ENCODE data around the gene SETDB2. TPM values are rescaled to one million over a fixed set of nuclear protein-coding genes. Genes with fewer than 3 reads are reported as not detected.

SETDB2 gene
- polyA plus RNA-seq, 4 donors, result 2.2 to 17.0 (median 3.8) TPM

DNA sequence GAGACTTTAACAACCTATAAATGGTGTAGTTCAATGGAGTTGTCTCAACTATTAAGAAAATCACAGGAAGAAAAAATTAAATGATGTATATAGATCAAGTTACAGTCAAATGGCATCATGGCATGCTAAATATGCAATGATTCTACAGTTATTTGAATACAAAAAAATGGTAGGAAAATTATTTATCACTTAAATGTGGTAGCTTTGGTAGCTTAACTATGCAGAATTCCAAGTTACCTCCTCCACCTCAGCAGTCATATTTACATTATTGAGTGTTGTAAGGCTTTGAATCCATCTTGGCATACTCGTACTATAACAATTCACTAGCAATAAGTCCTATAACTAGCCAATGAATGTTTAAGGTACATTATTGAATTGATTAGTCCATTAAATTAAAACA, 37.0 kb upstream of the SETDB2 start:
- 88 to 96% (median 93%) methylated on average over 1 of the region's 1 CpG for WGBS, 3 donors
- no peak for FAIRE-seq
- no peak overlapping the region for H3K4me3 ChIP-seq (ENCODE audit: low read depth in 1 of 3, low read length in 3 of 3)

DNA sequence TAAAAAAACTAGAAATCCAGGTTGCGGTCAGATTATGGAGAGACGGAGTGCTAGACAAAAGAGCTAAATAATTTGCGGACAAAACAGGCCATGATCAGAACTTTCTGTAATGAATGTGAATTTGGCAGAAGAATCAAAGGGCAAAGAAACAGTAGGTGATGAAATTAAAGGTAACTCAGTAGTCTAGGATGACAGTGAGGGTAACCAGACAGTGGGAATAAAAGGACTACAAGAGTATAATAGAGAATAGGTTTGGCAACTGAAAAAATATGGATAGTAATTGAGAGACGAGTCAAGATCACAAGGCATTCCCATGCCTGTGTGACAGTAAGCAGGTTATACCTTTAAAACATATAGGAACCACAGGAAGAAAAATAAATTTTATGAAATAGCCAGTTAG, 36.1 kb upstream of the SETDB2 start:
- H3K27ac ChIP-seq (ENCODE audit: low read depth in 1 of 3, low read length in 2 of 3), result no peak overlapping the region
- 83 to 99% (median 95%) methylated on average over 4 of the region's 4 CpGs for WGBS, 3 donors
- DNase-seq, result no peak
- no peaks in the 10 kb centered on the region for H3K4me1 ChIP-seq (ENCODE audit: control insufficient read depth in 3 of 3, insufficient read depth in 2 of 3, low read depth in 1 of 3, low read length in 2 of 3)
- H3K4me3 ChIP-seq (ENCODE audit: low read depth in 1 of 3, low read length in 3 of 3), result no peak overlapping the region
- H3K36me3 ChIP-seq (ENCODE audit: control insufficient read depth in 3 of 3, insufficient read depth in 2 of 3, low read depth in 1 of 3, low read length in 3 of 3), result peaks cover 0 to 4% (median 0%) of the 10 kb centered on the region in 3 donors
- H3K27me3 ChIP-seq (ENCODE audit: control insufficient read depth in 3 of 3, insufficient read depth in 3 of 3, low read length in 3 of 3), result peaks cover 0 to 2% (median 0%) of the 10 kb centered on the region in 3 donors
- H3K9me3 ChIP-seq (ENCODE audit: control insufficient read depth in 2 of 2, insufficient read depth in 1 of 2, low read depth in 1 of 2, low read length in 1 of 2), result peaks cover 0 to 11% of the 10 kb centered on the region in 2 donors
- FAIRE-seq, result no peak

More for the DNA sequence above, 37.0 kb upstream of the SETDB2 start:
- Histone ChIP-seq H3K4me1 (ENCODE audit: control insufficient read depth in 3 of 3, insufficient read depth in 2 of 3, low read depth in 1 of 3, low read length in 2 of 3) (no peaks in the 10 kb centered on the region), H3K9me3 (ENCODE audit: control insufficient read depth in 2 of 2, insufficient read depth in 1 of 2, low read depth in 1 of 2, low read length in 1 of 2) (peaks cover 0 to 11% of the 10 kb centered on the region in 2 donors), H3K27me3 (ENCODE audit: control insufficient read depth in 3 of 3, insufficient read depth in 3 of 3, low read length in 3 of 3) (peaks cover 0 to 2% (median 0%) of the 10 kb centered on the region in 3 donors), H3K36me3 (ENCODE audit: control insufficient read depth in 3 of 3, insufficient read depth in 2 of 3, low read depth in 1 of 3, low read length in 3 of 3) (no peaks in the 10 kb centered on the region), H3K27ac (ENCODE audit: low read depth in 1 of 3, low read length in 2 of 3) (no peak overlapping the region)
- no peak for DNase-seq

DNA sequence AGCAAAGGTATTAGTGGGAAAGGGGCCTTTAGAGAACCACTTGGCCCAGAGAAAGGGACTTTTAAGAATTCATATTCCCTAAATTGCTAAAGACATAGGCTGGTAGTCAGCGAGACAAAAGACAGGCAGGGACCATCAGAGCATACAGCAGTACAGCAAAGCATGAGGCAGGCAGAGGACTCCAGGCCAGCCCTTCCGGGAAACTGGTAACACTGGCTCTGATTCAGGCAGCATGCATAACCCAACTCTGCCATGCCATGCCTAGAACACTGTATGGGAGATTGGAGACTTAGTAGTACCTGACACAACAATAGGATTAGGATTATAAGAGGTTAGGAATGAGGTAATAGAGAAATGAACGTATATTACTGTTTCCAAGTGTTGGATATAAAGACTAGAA, 35.1 kb upstream of the SETDB2 start:
- H3K9me3 ChIP-seq (ENCODE audit: control insufficient read depth in 2 of 2, insufficient read depth in 1 of 2, low read depth in 1 of 2, low read length in 1 of 2), result peaks cover 0 to 9% of the 10 kb centered on the region in 2 donors
- H3K27me3 ChIP-seq (ENCODE audit: control insufficient read depth in 3 of 3, insufficient read depth in 3 of 3, low read length in 3 of 3), result peaks cover 0 to 1% (median 0%) of the 10 kb centered on the region in 3 donors
- H3K4me3 ChIP-seq (ENCODE audit: low read depth in 1 of 3, low read length in 3 of 3), result no peak overlapping the region
- no peak overlapping the region for H3K27ac ChIP-seq (ENCODE audit: low read depth in 1 of 3, low read length in 2 of 3)
- H3K4me1 ChIP-seq (ENCODE audit: control insufficient read depth in 3 of 3, insufficient read depth in 2 of 3, low read depth in 1 of 3, low read length in 2 of 3), result no peaks in the 10 kb centered on the region
- DNase-seq, result no peak
- 64 to 78% (median 68%) methylated on average over 3 of the region's 3 CpGs for WGBS, 3 donors
- peaks cover 0 to 4% (median 0%) of the 10 kb centered on the region in 3 donors for H3K36me3 ChIP-seq (ENCODE audit: control insufficient read depth in 3 of 3, insufficient read depth in 2 of 3, low read depth in 1 of 3, low read length in 3 of 3)
- FAIRE-seq, result no peak

DNA sequence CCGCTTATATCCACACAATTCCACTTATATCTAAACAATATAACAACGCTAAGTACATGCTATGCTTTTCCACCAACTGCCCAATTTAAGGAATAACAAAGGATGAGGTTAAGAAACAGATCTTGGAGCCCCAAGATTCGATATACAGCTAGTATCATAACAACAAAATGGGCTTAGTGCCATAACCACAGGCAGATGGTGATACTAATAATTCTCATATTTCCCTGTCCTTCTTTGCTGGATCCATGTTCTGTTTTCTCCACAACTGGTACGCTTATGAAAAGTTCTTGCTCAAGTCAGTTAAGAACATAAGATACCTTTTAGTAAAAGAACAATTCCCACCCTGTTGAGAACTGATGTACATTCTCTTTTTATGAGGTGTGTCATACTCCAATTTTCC, 34.1 kb upstream of the SETDB2 start:
- WGBS, 3 donors, result 71 to 90% (median 72%) methylated on average over 4 of the region's 4 CpGs
- DNase-seq (no peak), FAIRE-seq (no peak)
- Histone ChIP-seq H3K27me3 (ENCODE audit: control insufficient read depth in 3 of 3, insufficient read depth in 3 of 3, low read length in 3 of 3) (no peaks in the 10 kb centered on the region), H3K27ac (ENCODE audit: low read depth in 1 of 3, low read length in 2 of 3) (no peak overlapping the region), H3K4me1 (ENCODE audit: control insufficient read depth in 3 of 3, insufficient read depth in 2 of 3, low read depth in 1 of 3, low read length in 2 of 3) (no peaks in the 10 kb centered on the region), H3K4me3 (ENCODE audit: low read depth in 1 of 3, low read length in 3 of 3) (no peak overlapping the region), H3K9me3 (ENCODE audit: control insufficient read depth in 2 of 2, insufficient read depth in 1 of 2, low read depth in 1 of 2, low read length in 1 of 2) (peaks cover 0 to 6% of the 10 kb centered on the region in 2 donors), H3K36me3 (ENCODE audit: control insufficient read depth in 3 of 3, insufficient read depth in 2 of 3, low read depth in 1 of 3, low read length in 3 of 3) (peaks cover 0 to 4% (median 0%) of the 10 kb centered on the region in 3 donors)

DNA sequence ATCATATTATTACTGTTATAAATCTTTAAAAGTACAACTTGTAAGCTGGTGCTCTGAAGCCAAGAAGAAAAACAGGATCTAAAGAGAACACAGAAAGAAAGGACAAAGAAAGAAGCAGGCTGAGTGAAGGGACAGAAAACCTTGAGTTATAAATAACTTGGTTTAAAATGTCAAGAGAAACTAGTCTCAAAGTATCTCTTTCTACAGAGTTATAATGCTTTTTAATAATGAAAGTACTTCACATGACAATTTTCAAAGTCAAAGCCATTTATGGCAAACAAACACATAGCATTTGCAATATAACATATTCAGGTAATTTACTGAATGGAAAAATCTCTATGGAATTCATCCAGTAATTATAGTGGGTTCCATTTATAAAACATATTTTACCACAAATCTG, 33.6 kb upstream of the SETDB2 start:
- FAIRE-seq (no peak), DNase-seq (no peak)
- H3K4me1 ChIP-seq (ENCODE audit: control insufficient read depth in 3 of 3, insufficient read depth in 2 of 3, low read depth in 1 of 3, low read length in 2 of 3), result no peaks in the 10 kb centered on the region
- H3K27me3 ChIP-seq (ENCODE audit: control insufficient read depth in 3 of 3, insufficient read depth in 3 of 3, low read length in 3 of 3), result no peaks in the 10 kb centered on the region
- peaks cover 0 to 3% of the 10 kb centered on the region in 2 donors for H3K9me3 ChIP-seq (ENCODE audit: control insufficient read depth in 2 of 2, insufficient read depth in 1 of 2, low read depth in 1 of 2, low read length in 1 of 2)
- H3K4me3 ChIP-seq (ENCODE audit: low read depth in 1 of 3, low read length in 3 of 3), result no peak overlapping the region
- H3K36me3 ChIP-seq (ENCODE audit: control insufficient read depth in 3 of 3, insufficient read depth in 2 of 3, low read depth in 1 of 3, low read length in 3 of 3), result peaks cover 0 to 4% (median 0%) of the 10 kb centered on the region in 3 donors
- no peak overlapping the region for H3K27ac ChIP-seq (ENCODE audit: low read depth in 1 of 3, low read length in 2 of 3)

DNA sequence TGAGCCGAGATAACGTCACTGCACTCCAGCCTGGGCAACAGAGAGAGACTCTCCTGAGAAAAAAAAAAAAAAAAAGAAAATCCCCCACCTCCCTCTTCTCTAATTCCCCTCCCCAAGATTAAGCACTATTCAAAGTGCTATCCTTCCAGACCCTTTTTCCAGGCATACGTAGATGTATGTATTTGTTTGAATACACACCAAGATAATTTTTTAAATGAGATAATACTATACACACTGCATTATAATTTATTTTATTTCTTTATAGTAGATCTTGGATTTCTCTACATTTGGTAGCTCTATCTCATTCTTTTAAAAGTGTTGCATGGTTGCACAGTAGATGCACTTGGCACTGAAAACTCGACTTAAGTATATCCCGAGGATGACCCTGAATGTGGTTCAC, 32.7 kb upstream of the SETDB2 start:
- Histone ChIP-seq H3K4me1 (ENCODE audit: control insufficient read depth in 3 of 3, insufficient read depth in 2 of 3, low read depth in 1 of 3, low read length in 2 of 3) (no peaks in the 10 kb centered on the region), H3K36me3 (ENCODE audit: control insufficient read depth in 3 of 3, insufficient read depth in 2 of 3, low read depth in 1 of 3, low read length in 3 of 3) (peaks cover 0 to 4% (median 0%) of the 10 kb centered on the region in 3 donors), H3K4me3 (ENCODE audit: low read depth in 1 of 3, low read length in 3 of 3) (no peak overlapping the region), H3K27ac (ENCODE audit: low read depth in 1 of 3, low read length in 2 of 3) (no peak overlapping the region), H3K9me3 (ENCODE audit: control insufficient read depth in 2 of 2, insufficient read depth in 1 of 2, low read depth in 1 of 2, low read length in 1 of 2) (peaks cover 0 to under 1% of the 10 kb centered on the region in 2 donors), H3K27me3 (ENCODE audit: control insufficient read depth in 3 of 3, insufficient read depth in 3 of 3, low read length in 3 of 3) (no peaks in the 10 kb centered on the region)
- no peak for DNase-seq
- 94 to 98% (median 96%) methylated on average over 5 of the region's 5 CpGs for WGBS, 3 donors
- no peak for FAIRE-seq

DNA sequence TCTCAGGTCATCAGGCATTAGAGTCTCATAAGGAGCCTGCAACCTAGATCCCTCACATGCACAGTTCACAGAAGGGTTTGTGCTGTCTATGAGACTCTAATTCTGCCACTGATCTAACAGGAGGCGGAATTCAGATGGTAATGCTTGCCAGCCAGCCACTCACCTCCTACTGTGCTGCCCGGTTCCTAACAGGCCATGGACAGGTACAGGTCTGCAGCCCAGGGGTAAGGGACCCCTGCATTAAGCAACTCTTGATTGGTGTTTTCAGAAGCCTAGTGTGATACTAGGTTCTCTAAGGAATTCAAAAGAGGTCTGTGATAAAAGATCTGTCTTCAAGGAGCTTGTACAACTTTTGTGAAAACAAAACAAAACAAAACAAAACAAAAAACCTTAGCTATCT, 31.3 kb upstream of the SETDB2 start:
- whole genome bisulfite sequencing, 3 donors, result 66 to 98% (median 82%) methylated on average over 2 of the region's 2 CpGs
- H3K4me3 ChIP-seq (ENCODE audit: low read depth in 1 of 3, low read length in 3 of 3), result no peak overlapping the region

DNA sequence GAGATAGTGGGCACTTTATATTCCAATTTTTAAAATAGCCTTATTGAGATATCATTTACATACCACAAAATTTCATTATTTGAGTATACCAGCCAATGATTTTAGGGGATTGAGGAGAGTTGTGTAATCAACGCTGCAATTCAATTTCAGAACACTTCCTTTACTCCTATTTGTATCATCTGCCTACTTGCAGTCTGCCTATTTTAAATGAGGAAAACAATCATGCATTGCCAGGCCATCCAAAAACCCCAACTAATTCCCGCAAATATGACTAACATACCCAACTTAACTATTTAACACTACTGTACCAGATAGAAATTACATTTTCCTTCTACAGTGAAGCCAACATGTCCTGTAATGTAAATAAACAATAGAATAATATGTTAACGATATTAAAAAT, 26.9 kb upstream of the SETDB2 start:
- no peak overlapping the region for H3K4me3 ChIP-seq (ENCODE audit: low read depth in 1 of 3, low read length in 3 of 3)
- peaks cover 0 to 4% (median 0%) of the 10 kb centered on the region in 3 donors for H3K36me3 ChIP-seq (ENCODE audit: control insufficient read depth in 3 of 3, insufficient read depth in 2 of 3, low read depth in 1 of 3, low read length in 3 of 3)
- no peak overlapping the region for H3K27ac ChIP-seq (ENCODE audit: low read depth in 1 of 3, low read length in 2 of 3)
- no peaks in the 10 kb centered on the region for H3K9me3 ChIP-seq (ENCODE audit: control insufficient read depth in 2 of 2, insufficient read depth in 1 of 2, low read depth in 1 of 2, low read length in 1 of 2)
- 80 to 92% (median 85%) methylated on average over 3 of the region's 3 CpGs for WGBS, 3 donors
- FAIRE-seq (no peak), DNase-seq (no peak)
- no peaks in the 10 kb centered on the region for H3K27me3 ChIP-seq (ENCODE audit: control insufficient read depth in 3 of 3, insufficient read depth in 3 of 3, low read length in 3 of 3)
- no peaks in the 10 kb centered on the region for H3K4me1 ChIP-seq (ENCODE audit: control insufficient read depth in 3 of 3, insufficient read depth in 2 of 3, low read depth in 1 of 3, low read length in 2 of 3)

More for the DNA sequence above, 31.3 kb upstream of the SETDB2 start:
- DNase-seq, result no peak
- Histone ChIP-seq H3K4me1 (ENCODE audit: control insufficient read depth in 3 of 3, insufficient read depth in 2 of 3, low read depth in 1 of 3, low read length in 2 of 3) (no peaks in the 10 kb centered on the region), H3K27me3 (ENCODE audit: control insufficient read depth in 3 of 3, insufficient read depth in 3 of 3, low read length in 3 of 3) (no peaks in the 10 kb centered on the region), H3K36me3 (ENCODE audit: control insufficient read depth in 3 of 3, insufficient read depth in 2 of 3, low read depth in 1 of 3, low read length in 3 of 3) (peaks cover 0 to 4% (median 0%) of the 10 kb centered on the region in 3 donors), H3K27ac (ENCODE audit: low read depth in 1 of 3, low read length in 2 of 3) (no peak overlapping the region), H3K9me3 (ENCODE audit: control insufficient read depth in 2 of 2, insufficient read depth in 1 of 2, low read depth in 1 of 2, low read length in 1 of 2) (no peaks in the 10 kb centered on the region)
- FAIRE-seq, result no peak

DNA sequence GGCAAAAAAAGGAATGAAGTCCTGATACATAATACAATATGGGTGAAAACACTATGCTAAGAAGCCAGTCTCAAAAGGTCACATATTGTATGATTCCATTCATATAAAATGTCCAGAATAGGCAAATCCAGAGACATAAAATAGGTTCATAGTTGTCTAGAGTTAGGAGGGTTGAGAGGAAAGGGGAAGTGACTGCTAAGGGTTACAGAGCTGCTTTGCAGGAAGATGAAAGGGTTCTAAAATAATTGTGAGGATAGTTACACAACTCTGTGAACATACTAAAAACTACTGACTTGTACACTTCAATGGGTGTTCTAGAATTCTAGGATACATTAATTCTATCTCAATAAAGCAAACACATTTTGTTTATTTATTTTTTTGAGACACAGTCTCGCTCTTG, 25.9 kb upstream of the SETDB2 start:
- WGBS, 3 donors, result 85 to 96% (median 89%) methylated on average over 1 of the region's 1 CpG
- H3K4me3 ChIP-seq (ENCODE audit: low read depth in 1 of 3, low read length in 3 of 3), result no peak overlapping the region
- FAIRE-seq (no peak), DNase-seq (no peak)
- H3K9me3 ChIP-seq (ENCODE audit: control insufficient read depth in 2 of 2, insufficient read depth in 1 of 2, low read depth in 1 of 2, low read length in 1 of 2), result no peaks in the 10 kb centered on the region
- no peaks in the 10 kb centered on the region for H3K36me3 ChIP-seq (ENCODE audit: control insufficient read depth in 3 of 3, insufficient read depth in 2 of 3, low read depth in 1 of 3, low read length in 3 of 3)
- no peak overlapping the region for H3K27ac ChIP-seq (ENCODE audit: low read depth in 1 of 3, low read length in 2 of 3)
- no peaks in the 10 kb centered on the region for H3K4me1 ChIP-seq (ENCODE audit: control insufficient read depth in 3 of 3, insufficient read depth in 2 of 3, low read depth in 1 of 3, low read length in 2 of 3)
- no peaks in the 10 kb centered on the region for H3K27me3 ChIP-seq (ENCODE audit: control insufficient read depth in 3 of 3, insufficient read depth in 3 of 3, low read length in 3 of 3)

Measured in small intestine (tissue), 7 donors.